ENCODE results near the gene LMOD2.

DNA sequence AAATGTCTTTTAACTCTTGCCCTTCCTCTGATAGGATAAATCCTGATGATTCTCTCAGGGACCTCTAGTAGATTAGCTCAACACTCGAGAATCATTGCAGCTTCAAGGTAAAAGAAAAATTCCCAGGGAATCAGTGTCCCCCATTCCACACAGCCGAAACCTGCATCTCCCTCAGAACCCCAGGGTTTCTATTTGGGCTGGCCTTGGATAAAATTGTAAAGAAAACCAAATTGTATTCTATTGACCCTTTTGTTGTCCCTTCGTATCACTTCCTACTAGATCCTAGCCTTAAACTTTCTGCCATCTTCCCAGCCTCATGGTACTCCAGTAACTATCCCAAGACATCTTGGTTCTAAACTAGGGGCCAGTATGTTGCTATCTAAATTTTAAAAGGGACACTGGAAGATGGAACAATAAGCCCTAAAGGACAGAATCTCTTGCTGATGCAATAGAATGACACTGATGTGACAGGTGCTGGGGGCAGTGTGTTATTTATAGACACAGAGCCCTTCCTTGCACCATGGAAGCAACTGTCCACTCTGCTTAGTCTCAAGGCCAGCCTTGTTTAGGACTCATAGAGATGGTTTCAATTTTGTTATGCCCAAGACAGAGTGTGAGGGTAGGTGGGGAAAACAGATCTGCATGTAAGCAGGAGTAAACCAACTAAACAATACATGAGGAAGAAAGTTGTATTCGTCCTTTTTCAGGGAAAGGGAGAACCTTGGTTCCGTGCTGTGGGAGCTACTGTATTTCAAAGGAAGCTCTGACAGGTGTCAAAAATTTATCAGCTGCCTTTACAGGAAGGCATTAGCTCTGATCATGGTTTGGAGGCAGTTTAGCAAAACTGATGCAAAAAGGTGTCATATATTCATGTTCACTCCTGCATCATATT is 46.4 kb upstream of the LMOD2 start:
- TF ChIP-seq, protein P1, sequence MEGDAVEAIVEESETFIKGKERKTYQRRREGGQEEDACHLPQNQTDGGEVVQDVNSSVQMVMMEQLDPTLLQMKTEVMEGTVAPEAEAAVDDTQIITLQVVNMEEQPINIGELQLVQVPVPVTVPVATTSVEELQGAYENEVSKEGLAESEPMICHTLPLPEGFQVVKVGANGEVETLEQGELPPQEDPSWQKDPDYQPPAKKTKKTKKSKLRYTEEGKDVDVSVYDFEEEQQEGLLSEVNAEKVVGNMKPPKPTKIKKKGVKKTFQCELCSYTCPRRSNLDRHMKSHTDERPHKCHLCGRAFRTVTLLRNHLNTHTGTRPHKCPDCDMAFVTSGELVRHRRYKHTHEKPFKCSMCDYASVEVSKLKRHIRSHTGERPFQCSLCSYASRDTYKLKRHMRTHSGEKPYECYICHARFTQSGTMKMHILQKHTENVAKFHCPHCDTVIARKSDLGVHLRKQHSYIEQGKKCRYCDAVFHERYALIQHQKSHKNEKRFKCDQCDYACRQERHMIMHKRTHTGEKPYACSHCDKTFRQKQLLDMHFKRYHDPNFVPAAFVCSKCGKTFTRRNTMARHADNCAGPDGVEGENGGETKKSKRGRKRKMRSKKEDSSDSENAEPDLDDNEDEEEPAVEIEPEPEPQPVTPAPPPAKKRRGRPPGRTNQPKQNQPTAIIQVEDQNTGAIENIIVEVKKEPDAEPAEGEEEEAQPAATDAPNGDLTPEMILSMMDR (IDR thresholded peaks at IDR 0.05; ENCODE audit: low read depth, low read length) = no peak
- TF ChIP-seq EZH2phosphoT487 (IDR thresholded peaks at IDR 0.05; ENCODE audit: low read depth) = no peak

All from OCI-LY3 (cell line).